LNCaP clone FGC (cell line): ENCODE results near the gene SYPL2.

ENCODE experiments used
- DNase-seq: peaks from one replicate; pipeline ENCODE4 v3.0.0-alpha.2; 2011; ENCODE audit warnings: low read depth
- H3K4me3 ChIP-seq: 2 replicates; pipeline ENCODE4 v1.5.1; 2011; ENCODE audit warnings: mild to moderate bottlenecking, low read depth, low read length, control low read depth
- TF ChIP-seq, protein P1 (sequence below): IDR thresholded peaks from 2 replicates; pipeline ENCODE4 v1.5.1; 2012; ENCODE audit warnings: mild to moderate bottlenecking; ENCODE audit not compliant: control insufficient read depth, insufficient read depth; ENCODE audit errors: extremely low read depth

Gene SYPL2

DNA sequence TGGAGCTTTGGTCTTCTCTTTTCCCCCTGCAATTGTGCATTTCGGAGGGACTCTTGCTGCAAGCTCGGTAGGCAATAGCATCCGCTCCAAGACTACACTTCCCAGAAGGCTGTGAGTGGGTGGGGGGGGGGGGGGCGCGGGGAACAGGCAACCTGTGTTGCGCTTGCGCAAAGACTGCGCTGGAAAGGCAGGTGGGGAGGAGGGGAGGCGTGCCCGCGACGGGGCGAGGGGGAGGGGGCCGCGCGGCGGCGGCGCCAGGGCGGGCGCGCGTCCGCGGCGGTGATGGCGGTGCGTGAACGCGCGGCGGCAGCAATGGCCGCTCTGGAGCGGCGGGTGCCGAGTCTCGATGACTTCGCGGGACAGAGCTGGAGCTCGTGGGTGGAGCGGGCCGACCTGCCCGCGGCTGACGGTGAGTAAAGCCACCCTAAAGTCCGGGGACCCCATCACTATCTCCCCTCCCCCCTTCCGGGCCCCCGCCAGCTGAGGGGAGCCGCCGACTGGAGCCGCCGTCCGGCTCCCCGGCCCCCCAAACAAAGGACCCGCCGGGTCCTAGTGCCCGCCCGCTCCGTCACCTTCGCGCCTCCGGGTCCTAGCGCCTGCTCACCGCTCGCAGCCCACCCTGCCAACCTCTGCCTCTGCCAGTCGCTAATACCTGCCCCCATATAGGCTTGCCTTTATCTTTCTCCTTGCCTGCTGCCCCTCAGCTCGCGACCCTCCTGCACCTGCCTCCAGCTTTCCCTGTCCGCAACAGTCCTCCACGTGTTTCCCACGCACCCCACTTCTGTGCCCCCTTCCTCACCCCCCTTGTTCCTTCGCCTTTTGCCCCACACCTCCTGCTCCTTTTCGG, 17.5 kb downstream of the SYPL2 start, which contains the start of gene ATXN7L2:
Gene ATXN7L2 (plus strand): TSS at position 234 of the 847 bp plus-strand sequence. CDS start 49 bp downstream, at position 283.
- TF ChIP-seq, protein P1, sequence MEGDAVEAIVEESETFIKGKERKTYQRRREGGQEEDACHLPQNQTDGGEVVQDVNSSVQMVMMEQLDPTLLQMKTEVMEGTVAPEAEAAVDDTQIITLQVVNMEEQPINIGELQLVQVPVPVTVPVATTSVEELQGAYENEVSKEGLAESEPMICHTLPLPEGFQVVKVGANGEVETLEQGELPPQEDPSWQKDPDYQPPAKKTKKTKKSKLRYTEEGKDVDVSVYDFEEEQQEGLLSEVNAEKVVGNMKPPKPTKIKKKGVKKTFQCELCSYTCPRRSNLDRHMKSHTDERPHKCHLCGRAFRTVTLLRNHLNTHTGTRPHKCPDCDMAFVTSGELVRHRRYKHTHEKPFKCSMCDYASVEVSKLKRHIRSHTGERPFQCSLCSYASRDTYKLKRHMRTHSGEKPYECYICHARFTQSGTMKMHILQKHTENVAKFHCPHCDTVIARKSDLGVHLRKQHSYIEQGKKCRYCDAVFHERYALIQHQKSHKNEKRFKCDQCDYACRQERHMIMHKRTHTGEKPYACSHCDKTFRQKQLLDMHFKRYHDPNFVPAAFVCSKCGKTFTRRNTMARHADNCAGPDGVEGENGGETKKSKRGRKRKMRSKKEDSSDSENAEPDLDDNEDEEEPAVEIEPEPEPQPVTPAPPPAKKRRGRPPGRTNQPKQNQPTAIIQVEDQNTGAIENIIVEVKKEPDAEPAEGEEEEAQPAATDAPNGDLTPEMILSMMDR: no peak
- peak within 1 kb of the TSS; percentile 85 for H3K4me3 ChIP-seq
- DNase-seq: peak; percentile 64

DNA sequence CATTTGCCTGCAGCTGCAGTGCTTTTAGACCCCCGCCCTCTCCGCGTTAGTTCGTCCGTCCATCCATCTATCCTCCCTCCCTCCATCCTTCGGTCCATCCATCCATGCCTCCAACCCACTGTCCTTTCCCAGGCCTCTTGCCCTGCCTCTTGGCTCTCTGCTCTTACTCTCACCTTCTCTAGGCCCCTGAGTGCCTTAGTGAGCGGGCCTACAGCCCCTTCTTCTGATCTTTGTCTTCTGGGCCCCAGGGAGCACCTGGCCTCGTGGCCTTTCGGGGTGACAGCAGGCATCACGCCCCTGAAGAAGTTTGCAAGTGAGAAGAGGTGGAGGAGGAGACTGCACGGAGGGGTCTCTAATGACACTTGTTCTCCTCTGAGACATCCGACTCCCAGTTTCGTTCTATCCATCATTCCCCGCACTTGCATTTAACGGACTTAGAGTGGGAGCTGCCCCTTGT, 18.2 kb downstream of the SYPL2 start:
- DNase-seq: no peak
- TF ChIP-seq, protein P1: no peak
- H3K4me3 ChIP-seq: peak overlapping the region; percentile 85

DNA sequence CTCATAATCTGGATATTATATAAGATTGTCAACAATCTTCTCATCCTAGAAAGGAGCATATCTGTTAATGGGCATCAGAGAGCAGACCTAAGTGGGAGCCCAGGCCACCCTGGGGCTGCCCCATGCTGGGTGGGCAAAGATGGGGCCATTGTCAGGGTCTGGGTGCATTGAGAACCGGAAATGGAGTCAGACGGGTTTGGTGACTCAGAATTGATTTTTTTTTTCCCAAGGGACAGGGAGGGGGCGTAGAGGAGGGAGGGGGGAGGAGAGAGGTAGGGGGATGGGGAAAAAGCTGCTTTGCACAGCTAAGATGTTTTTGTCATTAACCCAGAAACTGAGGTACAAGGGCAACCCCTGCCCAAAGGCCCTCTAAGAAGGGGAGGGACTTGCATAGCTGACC, 18.7 kb downstream of the SYPL2 start:
- no peak for DNase-seq
- TF ChIP-seq, protein P1: no peak
- H3K4me3 ChIP-seq: peak overlapping the region; percentile 85

DNA sequence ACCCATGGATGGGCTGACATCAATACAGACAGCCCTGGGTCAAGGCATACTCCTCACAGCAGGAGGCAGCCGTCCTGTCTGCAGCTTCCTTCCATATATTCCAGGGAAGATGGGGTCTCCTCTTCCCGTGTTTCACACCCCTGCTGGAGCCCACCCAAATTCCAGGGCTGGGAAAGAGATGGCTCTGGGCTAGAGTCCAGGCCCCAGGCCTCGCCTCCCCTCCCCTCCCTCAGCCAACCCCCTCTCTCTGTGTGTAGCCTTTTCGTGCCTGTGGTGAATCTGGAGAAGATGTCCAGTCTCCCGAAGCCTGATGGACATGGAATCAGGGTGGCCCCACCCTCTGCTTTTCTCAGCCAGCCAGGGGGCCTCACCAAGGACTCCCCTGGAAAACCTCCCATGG, 20.9 kb downstream of the SYPL2 start:
- TF ChIP-seq, protein P1: no peak
- no peak overlapping the region for H3K4me3 ChIP-seq
- no peak for DNase-seq

DNA sequence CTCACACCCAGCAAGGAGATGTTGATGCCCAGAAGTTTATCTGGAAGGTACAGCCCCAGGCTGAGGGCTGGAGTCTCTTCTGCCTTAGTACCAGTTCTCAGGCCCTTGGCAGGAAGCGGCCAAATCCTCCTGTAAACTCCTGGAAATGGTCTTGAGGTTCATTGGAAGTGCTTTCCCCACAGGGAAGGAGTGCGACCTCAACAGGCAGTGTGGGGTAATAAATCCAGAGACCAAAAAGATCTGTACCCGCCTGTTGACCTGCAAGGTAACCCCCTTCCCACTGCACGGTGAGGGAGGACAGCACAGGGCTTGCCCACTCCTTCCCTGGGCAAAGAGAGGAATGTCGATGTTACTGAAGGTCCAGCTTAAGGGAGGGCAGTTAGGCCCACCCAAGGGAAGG, 21.9 kb downstream of the SYPL2 start:
- no peak overlapping the region for H3K4me3 ChIP-seq
- no peak for DNase-seq
- TF ChIP-seq, protein P1: 0 out of 2 replicates have a peak, but pooled peaks have one; percentile 4

DNA sequence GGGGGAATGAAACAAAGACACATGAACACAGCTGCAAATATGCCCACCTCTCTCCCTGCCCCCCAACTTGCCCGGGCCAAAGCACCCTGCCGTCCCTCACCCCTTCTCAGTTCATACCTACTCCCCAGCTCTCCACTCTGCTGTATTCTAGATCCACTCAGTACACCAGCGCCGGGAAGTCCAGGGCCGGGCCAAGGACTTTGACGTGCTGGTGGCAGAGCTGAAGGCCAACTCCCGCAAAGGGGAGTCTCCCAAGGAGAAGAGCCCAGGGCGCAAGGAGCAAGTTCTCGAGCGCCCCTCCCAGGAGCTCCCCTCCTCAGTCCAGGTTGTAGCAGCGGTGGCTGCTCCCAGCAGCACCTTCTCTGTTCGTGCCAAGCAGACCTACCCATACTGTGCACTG, 22.4 kb downstream of the SYPL2 start:
- no peak for DNase-seq
- no peak overlapping the region for H3K4me3 ChIP-seq
- TF ChIP-seq, protein P1: no peak
